A673 (cell line): Measurements from ENCODE around the gene DENND1A. TPM values are rescaled to one million over a fixed set of nuclear protein-coding genes. Genes with fewer than 3 reads are reported as not detected.

Experiments
- BruUV-seq: library from RNA; stranded (reverse); fragments of 400-500 nt; replicated peaks from 2 replicates; lab custom pipeline; 2021; lab: Mats Ljungman, UMichigan
- CTCF ChIA-PET: fragments of 300-600 bp; sonication (Branson Sonifier 250); formaldehyde crosslinking; loops from one replicate; lab custom pipeline; 2022; ENCODE audit warnings: antibody characterized with exemption; lab: Charles Lee
- POLR2A ChIA-PET: fragments of 300-600 bp; sonication (Branson Sonifier 250); formaldehyde crosslinking; loops from one replicate; lab custom pipeline; 2022; ENCODE audit warnings: antibody characterized with exemption; ENCODE audit not compliant: low non-redundant PET; lab: Charles Lee
- DNase-seq: peaks from one replicate; pipeline ENCODE4 v3.0.0-alpha.2; 2015; ENCODE audit warnings: low spot score
- H3K27ac ChIP-seq: fragments of 200-600 bp; sonication (generic); 2 replicates; pipeline ENCODE4 v1.5.1; 2016; ENCODE audit warnings: mixed run types, low read depth, mild to moderate bottlenecking, mixed read lengths, antibody characterized with exemption, low read length; ENCODE audit not compliant: poor library complexity, severe bottlenecking
- H3K27me3 ChIP-seq: fragments of 200-600 bp; sonication (generic); replicated peaks from 2 replicates; pipeline ENCODE4 v1.6.1; 2017; ENCODE audit warnings: mixed run types, low read depth, mild to moderate bottlenecking, mixed read lengths, antibody characterized with exemption, low read length; ENCODE audit not compliant: insufficient read depth, poor library complexity
- H3K36me3 ChIP-seq: fragments of 200-600 bp; sonication (generic); 2 replicates; pipeline ENCODE4 v1.6.1; 2016; ENCODE audit warnings: mixed run types, mild to moderate bottlenecking, mixed read lengths, antibody characterized with exemption, low read length; ENCODE audit not compliant: insufficient read depth, poor library complexity, severe bottlenecking
- H3K4me1 ChIP-seq: fragments of 200-600 bp; sonication (generic); 2 replicates; pipeline ENCODE4 v1.6.1; 2017; ENCODE audit warnings: mixed run types, mild to moderate bottlenecking, mixed read lengths, antibody characterized with exemption, low read length; ENCODE audit not compliant: insufficient read depth, poor library complexity, severe bottlenecking
- H3K4me3 ChIP-seq: fragments of 200-600 bp; sonication (generic); 2 replicates; pipeline ENCODE4 v1.5.1; 2016; ENCODE audit warnings: low read depth, mixed run types, mild to moderate bottlenecking, mixed read lengths, low read length; ENCODE audit not compliant: poor library complexity, severe bottlenecking
- H3K9me3 ChIP-seq: fragments of 200-600 bp; sonication (generic); 2 replicates; pipeline ENCODE4 v1.6.1; 2016; ENCODE audit warnings: mixed run types, low read depth, mild to moderate bottlenecking, mixed read lengths, antibody characterized with exemption, low read length; ENCODE audit not compliant: poor library complexity, severe bottlenecking
- EZH2 ChIP-seq: fragments of 200-600 bp; sonication (generic); IDR thresholded peaks from 2 replicates; pipeline ENCODE4 v1.6.1; 2017; ENCODE audit warnings: borderline replicate concordance, low read depth, mild to moderate bottlenecking, mixed read lengths, antibody characterized with exemption, low read length; ENCODE audit not compliant: poor library complexity, severe bottlenecking
- intact Hi-C: fragments of 100-400 bp; cut with micrococcal nuclease; formaldehyde crosslinking; loops from one replicate; pipeline ENCODE4 v1.10.0; 2022; ENCODE audit not compliant: unreplicated experiment
- total RNA-seq: library from RNA; stranded (reverse); gene quantifications from 2 replicates; pipeline ENCODE4 v1.2.3, GENCODE V29; 2021
- TF ChIP-seq, protein P1 (sequence below): fragments of 300-800, 200-600 bp; sonication (generic); conservative IDR thresholded peaks from 2 replicates; pipeline ENCODE4 v1.5.1; 2017; ENCODE audit warnings: low read depth, mild to moderate bottlenecking, antibody characterized with exemption, low read length, moderate library complexity, mixed read lengths

The DENND1A gene
- total RNA-seq, 1 experiment from 2014 or later: 12.0 TPM

DNA sequence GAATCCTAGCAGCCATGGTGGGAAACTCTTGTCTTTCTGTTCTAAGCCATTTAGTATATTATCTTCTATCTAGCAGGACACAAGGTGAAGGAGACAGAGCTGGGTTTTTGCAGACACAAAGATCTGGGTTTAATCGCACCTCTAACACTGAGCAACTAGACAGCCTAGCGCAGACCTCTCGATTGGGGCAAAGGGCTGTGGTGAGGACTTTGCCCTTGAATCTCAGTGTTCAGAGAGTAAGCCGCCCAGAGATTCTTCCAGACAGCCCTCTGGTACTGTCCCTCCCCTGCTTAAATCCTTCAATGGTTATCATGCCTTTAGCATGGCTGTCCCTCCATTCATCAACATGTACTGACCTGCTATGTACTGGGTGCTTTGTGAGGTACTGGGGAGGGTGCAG lies 445.8 kb downstream of the DENND1A start:
- Histone ChIP-seq H3K36me3 (no peaks in the 10 kb centered on the region), H3K4me3 (no peak overlapping the region), H3K4me1 (no peaks in the 10 kb centered on the region), H3K27me3 (no peaks in the 10 kb centered on the region), H3K9me3 (no peaks in the 10 kb centered on the region), H3K27ac (no peak overlapping the region)
- BruUV-seq: no TSS peak
- no peak for DNase-seq
- TF ChIP-seq EZH2: no peak
- TF ChIP-seq, protein P1, sequence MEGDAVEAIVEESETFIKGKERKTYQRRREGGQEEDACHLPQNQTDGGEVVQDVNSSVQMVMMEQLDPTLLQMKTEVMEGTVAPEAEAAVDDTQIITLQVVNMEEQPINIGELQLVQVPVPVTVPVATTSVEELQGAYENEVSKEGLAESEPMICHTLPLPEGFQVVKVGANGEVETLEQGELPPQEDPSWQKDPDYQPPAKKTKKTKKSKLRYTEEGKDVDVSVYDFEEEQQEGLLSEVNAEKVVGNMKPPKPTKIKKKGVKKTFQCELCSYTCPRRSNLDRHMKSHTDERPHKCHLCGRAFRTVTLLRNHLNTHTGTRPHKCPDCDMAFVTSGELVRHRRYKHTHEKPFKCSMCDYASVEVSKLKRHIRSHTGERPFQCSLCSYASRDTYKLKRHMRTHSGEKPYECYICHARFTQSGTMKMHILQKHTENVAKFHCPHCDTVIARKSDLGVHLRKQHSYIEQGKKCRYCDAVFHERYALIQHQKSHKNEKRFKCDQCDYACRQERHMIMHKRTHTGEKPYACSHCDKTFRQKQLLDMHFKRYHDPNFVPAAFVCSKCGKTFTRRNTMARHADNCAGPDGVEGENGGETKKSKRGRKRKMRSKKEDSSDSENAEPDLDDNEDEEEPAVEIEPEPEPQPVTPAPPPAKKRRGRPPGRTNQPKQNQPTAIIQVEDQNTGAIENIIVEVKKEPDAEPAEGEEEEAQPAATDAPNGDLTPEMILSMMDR: no peak
- intact Hi-C loops: no loop called here
- ChIA-PET CTCF (no interaction called here), POLR2A (no interaction called here)

DNA sequence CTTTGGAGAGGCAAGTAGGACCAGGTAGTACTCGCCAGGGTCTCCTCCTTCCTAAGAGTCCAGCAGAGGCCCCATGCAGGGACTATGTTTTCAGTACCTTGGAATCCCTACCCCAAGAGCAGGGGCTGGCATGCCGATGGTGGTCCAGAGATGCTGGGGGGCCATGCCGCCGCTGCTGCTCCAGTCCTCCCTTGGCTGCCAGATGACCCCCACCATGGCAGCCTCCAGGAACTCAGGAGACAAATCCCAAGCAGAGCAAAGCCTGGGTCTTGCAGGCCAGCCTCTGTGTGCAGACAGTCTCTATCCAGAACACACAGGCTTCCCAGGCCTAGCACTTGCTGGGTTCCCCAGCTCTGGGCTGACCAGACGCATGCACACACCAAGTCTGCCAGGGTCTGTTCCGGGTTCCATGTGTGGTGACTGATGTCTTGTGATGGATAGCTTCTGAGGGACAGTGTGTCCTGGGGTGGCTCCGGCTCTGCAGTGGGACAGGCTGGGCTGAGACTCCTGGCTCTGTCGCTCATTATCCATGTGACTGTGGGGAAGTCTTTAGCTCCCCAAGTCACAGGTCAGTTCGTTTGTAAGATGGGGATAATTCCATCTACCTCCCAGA lies 446.6 kb downstream of the DENND1A start:
- H3K27ac ChIP-seq: no peak overlapping the region
- POLR2A ChIA-PET: no interaction called here
- CTCF ChIA-PET: no interaction called here
- no peaks in the 10 kb centered on the region for H3K9me3 ChIP-seq
- intact Hi-C loops: no loop called here
- no peak overlapping the region for H3K4me3 ChIP-seq
- TF ChIP-seq EZH2: no peak
- TF ChIP-seq, protein P1: no peak
- no peaks in the 10 kb centered on the region for H3K27me3 ChIP-seq
- DNase-seq: no peak
- H3K4me1 ChIP-seq: no peaks in the 10 kb centered on the region
- BruUV-seq: no TSS peak
- H3K36me3 ChIP-seq: no peaks in the 10 kb centered on the region

DNA sequence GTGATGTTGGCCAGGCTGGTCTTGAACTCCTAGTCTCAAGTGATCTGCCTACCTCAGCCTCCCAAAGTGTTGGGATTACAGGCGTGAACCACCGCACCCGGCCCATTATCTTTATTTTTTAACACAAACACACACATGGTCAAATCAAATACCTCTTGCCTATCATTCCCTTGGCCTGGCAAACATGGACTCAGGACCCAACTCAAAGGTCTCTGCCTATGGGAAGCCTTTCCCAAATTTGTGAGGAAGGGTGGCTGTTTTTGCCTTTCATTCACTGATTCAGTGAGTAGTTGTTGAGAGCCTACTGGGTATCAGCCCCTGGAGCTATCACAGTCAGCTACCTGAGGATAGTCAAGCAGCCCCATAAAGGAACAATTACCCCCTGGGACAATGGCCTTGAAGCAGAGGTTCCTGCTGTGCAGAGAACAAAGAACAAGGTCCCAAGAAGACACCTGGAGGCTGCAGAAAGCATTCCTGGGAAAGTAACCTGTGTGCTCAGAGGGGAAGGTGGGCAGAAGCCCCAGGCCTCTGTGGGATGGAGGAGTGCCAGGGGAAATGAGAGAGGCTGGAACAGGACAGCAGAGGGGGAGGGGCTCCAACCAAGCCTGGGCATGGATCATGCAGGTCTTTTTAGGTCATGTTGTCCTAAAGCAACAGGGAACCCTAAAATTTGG lies 447.5 kb downstream of the DENND1A start:
- Histone ChIP-seq H3K27me3 (no peaks in the 10 kb centered on the region), H3K4me3 (no peak overlapping the region), H3K27ac (no peak overlapping the region), H3K36me3 (no peaks in the 10 kb centered on the region), H3K9me3 (no peaks in the 10 kb centered on the region), H3K4me1 (no peaks in the 10 kb centered on the region)
- intact Hi-C loops: no loop called here
- DNase-seq: no peak
- no TSS peak for BruUV-seq
- ChIA-PET CTCF (no interaction called here), POLR2A (no interaction called here)
- TF ChIP-seq EZH2: no peak
- TF ChIP-seq, protein P1: no peak
